ENCODE measurements around the gene COX10.

Gene COX10

DNA sequence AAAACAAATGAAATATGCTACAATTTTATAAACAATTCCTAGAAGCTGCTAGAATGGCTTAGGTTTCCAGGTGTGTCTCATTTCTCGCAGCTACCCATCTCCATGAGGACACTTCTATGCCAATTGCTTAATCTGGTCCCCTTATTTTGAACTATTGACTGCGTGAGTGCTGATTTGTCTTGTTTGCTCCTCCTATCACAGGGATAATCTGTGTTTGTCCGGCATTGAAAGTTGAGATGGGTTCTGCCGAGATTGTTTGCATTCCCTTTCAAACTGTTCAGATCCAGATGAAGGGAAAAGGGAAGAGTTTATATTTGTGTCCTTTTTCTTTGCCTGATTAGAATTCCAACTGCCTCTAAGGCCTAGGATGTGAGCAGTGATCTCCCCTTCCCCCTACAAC lies 21.7 kb upstream of the COX10 start:
- H3K36me3 ChIP-seq (ENCODE audit: control insufficient read depth, insufficient read depth, low read length), result peaks cover 3% of the 10 kb centered on the region
- no peak overlapping the region for H3K27ac ChIP-seq (ENCODE audit: insufficient read depth, low read length, poor library complexity, severe bottlenecking)
- no peaks in the 10 kb centered on the region for H3K4me1 ChIP-seq (ENCODE audit: control insufficient read depth, insufficient read depth, low read length, poor library complexity, severe bottlenecking)
- H3K4me3 ChIP-seq (ENCODE audit: insufficient read depth, low read depth, low read length, poor library complexity, severe bottlenecking), result no peak overlapping the region
- no peak for DNase-seq
- H3K9me3 ChIP-seq (ENCODE audit: control insufficient read depth, low read length), result no peaks in the 10 kb centered on the region
- no peaks in the 10 kb centered on the region for H3K27me3 ChIP-seq (replicated peaks; ENCODE audit: control insufficient read depth, insufficient read depth, low read length, poor library complexity, severe bottlenecking)

DNA sequence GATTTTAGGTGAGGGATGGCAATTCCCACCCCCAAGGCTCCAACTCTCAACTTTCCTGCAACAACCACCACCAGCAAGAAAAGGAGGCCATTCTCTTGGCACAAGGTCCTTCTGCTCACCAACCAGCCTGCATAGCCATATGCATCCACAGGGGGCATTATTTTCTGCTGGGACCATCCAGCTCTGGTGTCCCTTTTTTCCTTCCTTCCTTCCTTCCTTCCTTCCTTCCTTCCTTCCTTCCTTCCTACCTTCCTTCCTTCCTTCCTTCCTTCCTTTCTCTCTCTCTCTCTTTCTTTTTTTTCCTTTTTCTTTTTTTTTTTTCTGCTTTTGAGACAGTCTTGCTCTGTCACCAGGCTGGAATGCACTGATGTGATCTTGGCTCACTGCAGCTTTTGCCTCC lies 21.1 kb upstream of the COX10 start:
- no peak for DNase-seq
- Histone ChIP-seq H3K27me3 (replicated peaks; ENCODE audit: control insufficient read depth, insufficient read depth, low read length, poor library complexity, severe bottlenecking) (no peaks in the 10 kb centered on the region), H3K4me1 (ENCODE audit: control insufficient read depth, insufficient read depth, low read length, poor library complexity, severe bottlenecking) (no peaks in the 10 kb centered on the region), H3K9me3 (ENCODE audit: control insufficient read depth, low read length) (no peaks in the 10 kb centered on the region), H3K4me3 (ENCODE audit: insufficient read depth, low read depth, low read length, poor library complexity, severe bottlenecking) (no peak overlapping the region), H3K36me3 (ENCODE audit: control insufficient read depth, insufficient read depth, low read length) (peaks cover 3% of the 10 kb centered on the region), H3K27ac (ENCODE audit: insufficient read depth, low read length, poor library complexity, severe bottlenecking) (no peak overlapping the region)

DNA sequence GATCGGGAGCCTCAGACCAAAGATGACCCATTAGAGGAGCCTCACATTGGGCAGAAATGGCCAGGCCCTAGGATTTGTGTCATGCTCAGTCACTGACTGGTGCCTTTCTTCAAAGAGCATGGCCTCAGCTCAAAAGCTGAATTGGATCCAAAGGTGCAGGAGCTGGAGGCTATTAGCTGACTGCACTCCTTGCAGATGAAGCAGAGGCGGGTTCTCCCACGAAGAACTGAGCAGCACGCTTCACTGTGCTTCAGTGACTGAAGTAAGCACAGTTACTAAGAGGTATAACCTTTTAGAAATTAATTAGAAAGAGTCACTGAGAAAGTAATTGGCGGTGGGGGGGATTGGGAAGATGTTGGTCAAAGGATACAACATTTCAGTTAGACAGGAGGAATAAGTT lies 18.7 kb upstream of the COX10 start:
- Histone ChIP-seq H3K4me3 (ENCODE audit: insufficient read depth, low read depth, low read length, poor library complexity, severe bottlenecking) (no peak overlapping the region), H3K4me1 (ENCODE audit: control insufficient read depth, insufficient read depth, low read length, poor library complexity, severe bottlenecking) (no peaks in the 10 kb centered on the region), H3K27me3 (replicated peaks; ENCODE audit: control insufficient read depth, insufficient read depth, low read length, poor library complexity, severe bottlenecking) (no peaks in the 10 kb centered on the region), H3K36me3 (ENCODE audit: control insufficient read depth, insufficient read depth, low read length) (peaks cover 3% of the 10 kb centered on the region), H3K27ac (ENCODE audit: insufficient read depth, low read length, poor library complexity, severe bottlenecking) (no peak overlapping the region), H3K9me3 (ENCODE audit: control insufficient read depth, low read length) (no peaks in the 10 kb centered on the region)
- DNase-seq, result no peak

DNA sequence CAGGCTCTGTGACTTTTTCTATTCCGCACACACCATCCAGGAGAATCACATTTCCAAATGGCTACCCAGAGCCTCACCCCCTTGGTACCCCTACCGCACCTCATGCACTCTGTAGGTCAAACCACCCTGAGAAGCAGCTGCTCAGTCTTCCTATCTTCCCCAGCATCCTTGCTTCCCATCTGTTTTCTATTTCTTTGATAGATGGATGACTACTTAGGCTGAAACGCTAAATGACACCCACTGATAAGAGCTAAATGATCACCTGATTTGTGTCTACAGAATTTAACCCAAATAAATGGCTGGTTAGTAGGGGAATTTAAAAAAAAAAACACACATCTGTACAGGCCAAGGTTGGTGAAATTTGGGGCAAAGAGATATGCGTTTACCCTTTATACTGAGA lies 17.6 kb upstream of the COX10 start:
- H3K4me1 ChIP-seq (ENCODE audit: control insufficient read depth, insufficient read depth, low read length, poor library complexity, severe bottlenecking), result no peaks in the 10 kb centered on the region
- H3K4me3 ChIP-seq (ENCODE audit: insufficient read depth, low read depth, low read length, poor library complexity, severe bottlenecking), result no peak overlapping the region
- H3K9me3 ChIP-seq (ENCODE audit: control insufficient read depth, low read length), result no peaks in the 10 kb centered on the region
- no peak for DNase-seq
- H3K27me3 ChIP-seq (replicated peaks; ENCODE audit: control insufficient read depth, insufficient read depth, low read length, poor library complexity, severe bottlenecking), result no peaks in the 10 kb centered on the region
- peaks cover 3% of the 10 kb centered on the region for H3K36me3 ChIP-seq (ENCODE audit: control insufficient read depth, insufficient read depth, low read length)
- H3K27ac ChIP-seq (ENCODE audit: insufficient read depth, low read length, poor library complexity, severe bottlenecking), result no peak overlapping the region

DNA sequence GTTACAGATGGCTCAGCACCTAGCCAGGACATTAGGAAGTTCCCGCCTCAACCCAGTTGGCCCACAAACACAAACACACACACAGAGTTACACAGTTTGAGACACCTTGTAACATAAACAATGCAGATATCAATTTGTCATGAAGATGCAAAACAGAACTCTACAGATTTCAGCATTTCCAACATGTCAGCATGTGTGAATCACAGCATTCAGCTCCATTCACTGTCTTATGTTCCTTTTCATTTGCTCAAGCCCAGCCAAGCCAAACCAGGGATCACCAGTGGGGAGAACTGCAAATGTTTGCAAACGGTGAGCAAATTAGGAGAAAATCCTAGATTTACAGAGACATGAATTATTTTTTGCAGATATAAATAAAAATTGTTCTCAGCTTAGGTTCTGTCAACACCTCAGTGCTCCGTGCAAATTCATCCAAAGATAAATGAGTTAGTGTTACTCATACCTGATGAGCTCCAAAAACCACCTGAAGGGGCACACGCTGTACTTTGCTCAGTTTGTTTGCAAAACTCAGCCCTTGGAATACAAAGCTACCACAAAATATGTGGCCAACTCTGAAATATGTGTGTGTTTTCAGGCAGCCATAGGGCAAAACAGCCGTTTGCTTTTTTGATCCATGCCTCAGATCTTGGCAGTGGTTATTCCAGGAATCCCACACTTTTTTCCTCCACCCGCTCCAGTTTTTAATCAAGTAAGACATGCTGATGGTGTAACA lies 16.3 kb upstream of the COX10 start:
- Histone ChIP-seq H3K4me1 (ENCODE audit: control insufficient read depth, insufficient read depth, low read length, poor library complexity, severe bottlenecking) (no peaks in the 10 kb centered on the region), H3K27ac (ENCODE audit: insufficient read depth, low read length, poor library complexity, severe bottlenecking) (no peak overlapping the region), H3K9me3 (ENCODE audit: control insufficient read depth, low read length) (no peaks in the 10 kb centered on the region), H3K36me3 (ENCODE audit: control insufficient read depth, insufficient read depth, low read length) (peaks cover 3% of the 10 kb centered on the region), H3K4me3 (ENCODE audit: insufficient read depth, low read depth, low read length, poor library complexity, severe bottlenecking) (no peak overlapping the region), H3K27me3 (replicated peaks; ENCODE audit: control insufficient read depth, insufficient read depth, low read length, poor library complexity, severe bottlenecking) (no peaks in the 10 kb centered on the region)
- no peak for DNase-seq

DNA sequence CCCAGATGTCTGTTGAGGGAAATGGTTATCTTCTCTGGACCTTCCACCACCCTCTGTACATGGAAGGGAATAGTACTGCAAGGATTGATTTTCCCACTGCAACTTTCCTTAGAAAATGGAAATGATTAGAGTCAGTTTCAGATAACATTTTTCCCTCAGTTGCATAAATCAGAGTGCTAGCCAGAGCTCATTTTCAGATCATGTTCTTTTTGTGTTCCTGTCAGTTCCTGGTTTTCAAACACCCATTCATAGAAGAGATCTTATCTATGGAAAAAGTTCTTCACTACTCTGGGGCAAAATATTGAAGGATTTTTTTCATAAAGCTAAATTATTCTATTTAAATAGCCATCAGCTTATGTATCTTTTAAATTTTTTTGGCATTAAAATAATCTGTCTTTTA lies 11.7 kb upstream of the COX10 start:
- Histone ChIP-seq H3K4me3 (ENCODE audit: insufficient read depth, low read depth, low read length, poor library complexity, severe bottlenecking) (no peak overlapping the region), H3K27me3 (replicated peaks; ENCODE audit: control insufficient read depth, insufficient read depth, low read length, poor library complexity, severe bottlenecking) (no peaks in the 10 kb centered on the region), H3K4me1 (ENCODE audit: control insufficient read depth, insufficient read depth, low read length, poor library complexity, severe bottlenecking) (no peaks in the 10 kb centered on the region), H3K9me3 (ENCODE audit: control insufficient read depth, low read length) (no peaks in the 10 kb centered on the region), H3K36me3 (ENCODE audit: control insufficient read depth, insufficient read depth, low read length) (no peaks in the 10 kb centered on the region), H3K27ac (ENCODE audit: insufficient read depth, low read length, poor library complexity, severe bottlenecking) (no peak overlapping the region)
- DNase-seq, result no peak

DNA sequence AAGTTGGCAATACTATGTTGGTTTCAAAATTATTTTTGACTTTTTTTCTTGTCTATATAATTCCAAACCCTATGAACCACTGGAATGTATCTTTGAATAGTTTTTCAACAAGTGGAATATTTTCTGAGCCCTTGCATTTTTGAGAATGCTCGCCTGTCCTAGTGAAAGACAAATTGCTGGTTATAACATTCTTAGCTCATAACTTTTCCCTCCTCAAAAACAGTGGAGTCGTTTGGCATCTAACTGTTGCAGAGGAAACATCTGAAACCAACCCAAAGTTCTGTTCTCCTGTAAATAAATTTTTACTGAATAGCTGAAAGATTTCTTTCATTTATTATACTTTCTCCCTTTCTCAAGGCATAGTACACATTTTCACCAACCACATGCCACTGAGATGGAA lies 11.3 kb upstream of the COX10 start:
- Histone ChIP-seq H3K9me3 (ENCODE audit: control insufficient read depth, low read length) (no peaks in the 10 kb centered on the region), H3K4me1 (ENCODE audit: control insufficient read depth, insufficient read depth, low read length, poor library complexity, severe bottlenecking) (no peaks in the 10 kb centered on the region), H3K4me3 (ENCODE audit: insufficient read depth, low read depth, low read length, poor library complexity, severe bottlenecking) (no peak overlapping the region), H3K27ac (ENCODE audit: insufficient read depth, low read length, poor library complexity, severe bottlenecking) (no peak overlapping the region), H3K36me3 (ENCODE audit: control insufficient read depth, insufficient read depth, low read length) (no peaks in the 10 kb centered on the region), H3K27me3 (replicated peaks; ENCODE audit: control insufficient read depth, insufficient read depth, low read length, poor library complexity, severe bottlenecking) (no peaks in the 10 kb centered on the region)
- DNase-seq, result no peak

DNA sequence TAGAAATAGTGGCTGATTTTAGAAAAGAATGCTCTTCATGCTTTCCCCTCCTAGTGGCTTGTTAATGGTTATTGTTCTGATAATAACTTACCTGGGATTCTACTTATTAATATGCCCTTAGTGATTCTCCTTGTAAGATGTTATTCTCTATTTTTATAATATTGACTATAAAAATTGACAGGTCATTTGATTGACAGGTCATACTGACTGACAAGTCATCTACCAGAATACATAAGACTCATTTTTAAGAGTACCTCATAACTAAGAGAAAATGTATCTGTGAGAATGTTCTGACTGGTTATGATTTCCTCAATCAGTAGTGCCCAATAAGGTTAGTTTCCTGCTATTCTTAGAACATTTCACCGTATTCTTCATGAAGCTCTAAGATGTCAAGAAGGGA lies 8.6 kb upstream of the COX10 start:
- no peak for DNase-seq
- H3K4me1 ChIP-seq (ENCODE audit: control insufficient read depth, insufficient read depth, low read length, poor library complexity, severe bottlenecking), result no peaks in the 10 kb centered on the region
- H3K9me3 ChIP-seq (ENCODE audit: control insufficient read depth, low read length), result no peaks in the 10 kb centered on the region

DNA sequence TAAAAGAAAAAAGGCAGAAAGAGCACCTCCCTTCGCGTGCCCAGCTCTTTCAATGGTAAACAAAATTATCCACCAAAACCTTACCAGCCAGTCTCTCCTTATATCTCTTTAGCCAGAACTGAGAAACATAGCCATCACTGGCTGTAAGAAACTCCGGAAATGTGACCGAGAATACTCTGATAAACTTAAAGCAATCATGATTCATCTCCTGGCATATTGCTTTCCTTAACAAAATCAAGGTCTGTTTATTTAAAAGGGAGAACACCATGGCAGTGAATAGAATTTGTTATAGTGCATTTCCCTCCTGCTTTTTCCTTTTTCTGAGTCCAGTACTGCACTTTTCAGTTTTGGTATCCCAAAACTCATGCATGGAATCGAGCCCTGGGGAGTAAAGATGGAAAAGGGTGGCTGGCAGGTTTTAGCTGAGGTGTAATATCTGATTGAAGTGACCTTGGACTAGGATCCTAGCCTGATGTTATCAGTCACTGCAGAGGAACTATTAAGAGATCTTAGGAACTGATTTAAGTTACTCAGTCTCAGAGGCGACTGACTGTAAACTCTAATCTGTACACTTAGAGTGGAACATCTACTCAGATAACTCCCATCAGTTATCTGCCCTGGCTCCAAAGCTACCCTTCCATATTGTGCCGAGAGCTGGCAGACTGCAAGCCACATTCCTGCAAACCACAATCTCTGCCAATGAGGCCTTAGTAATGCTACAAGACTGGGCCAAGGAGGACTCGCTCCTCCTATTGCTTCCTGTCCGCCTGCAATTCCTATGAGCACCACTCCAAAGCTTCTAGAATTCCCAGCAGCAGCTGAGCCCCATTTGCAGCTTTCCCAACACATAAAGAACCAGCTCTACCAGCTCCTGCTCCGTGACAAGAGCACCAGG lies 7.4 kb upstream of the COX10 start:
- H3K4me3 ChIP-seq (ENCODE audit: insufficient read depth, low read depth, low read length, poor library complexity, severe bottlenecking), result no peak overlapping the region
- no peaks in the 10 kb centered on the region for H3K27me3 ChIP-seq (replicated peaks; ENCODE audit: control insufficient read depth, insufficient read depth, low read length, poor library complexity, severe bottlenecking)
- no peaks in the 10 kb centered on the region for H3K36me3 ChIP-seq (ENCODE audit: control insufficient read depth, insufficient read depth, low read length)
- H3K9me3 ChIP-seq (ENCODE audit: control insufficient read depth, low read length), result no peaks in the 10 kb centered on the region
- H3K27ac ChIP-seq (ENCODE audit: insufficient read depth, low read length, poor library complexity, severe bottlenecking), result no peak overlapping the region
- H3K4me1 ChIP-seq (ENCODE audit: control insufficient read depth, insufficient read depth, low read length, poor library complexity, severe bottlenecking), result no peaks in the 10 kb centered on the region
- DNase-seq, result no peak

More for the DNA sequence above, 8.6 kb upstream of the COX10 start:
- Histone ChIP-seq H3K36me3 (ENCODE audit: control insufficient read depth, insufficient read depth, low read length) (no peaks in the 10 kb centered on the region), H3K4me3 (ENCODE audit: insufficient read depth, low read depth, low read length, poor library complexity, severe bottlenecking) (no peak overlapping the region), H3K27ac (ENCODE audit: insufficient read depth, low read length, poor library complexity, severe bottlenecking) (no peak overlapping the region), H3K27me3 (replicated peaks; ENCODE audit: control insufficient read depth, insufficient read depth, low read length, poor library complexity, severe bottlenecking) (no peaks in the 10 kb centered on the region)

DNA sequence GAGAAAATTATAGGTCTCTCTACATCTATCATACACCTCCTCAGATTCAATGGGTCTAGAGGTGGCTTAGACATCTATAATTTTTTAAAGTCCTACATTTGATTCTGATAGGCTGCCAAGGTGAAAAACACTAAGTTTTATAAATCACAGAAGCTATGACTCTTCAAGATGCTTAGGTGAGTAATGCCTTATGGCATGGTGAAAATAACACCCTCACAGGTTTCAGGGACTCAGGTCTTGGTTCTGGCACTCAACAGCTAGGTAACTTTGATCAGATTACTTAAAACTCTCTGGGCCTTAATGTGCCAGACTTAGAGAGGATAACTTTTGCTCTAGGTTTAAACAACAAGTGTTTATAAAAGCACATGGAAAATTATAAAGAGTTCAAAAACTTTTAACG lies 2.0 kb upstream of the COX10 start:
- Histone ChIP-seq H3K36me3 (ENCODE audit: control insufficient read depth, insufficient read depth, low read length) (no peaks in the 10 kb centered on the region), H3K27ac (ENCODE audit: insufficient read depth, low read length, poor library complexity, severe bottlenecking) (no peak overlapping the region), H3K4me3 (ENCODE audit: insufficient read depth, low read depth, low read length, poor library complexity, severe bottlenecking) (no peak overlapping the region), H3K27me3 (replicated peaks; ENCODE audit: control insufficient read depth, insufficient read depth, low read length, poor library complexity, severe bottlenecking) (no peaks in the 10 kb centered on the region), H3K4me1 (ENCODE audit: control insufficient read depth, insufficient read depth, low read length, poor library complexity, severe bottlenecking) (peaks cover 16% of the 10 kb centered on the region), H3K9me3 (ENCODE audit: control insufficient read depth, low read length) (no peaks in the 10 kb centered on the region)
- no peak for DNase-seq

Measured in effector memory CD4-positive, alpha-beta T cell (primary cell).